GM12875 (cell line): ENCODE data around the gene THY1.

ENCODE experiments used
- H3K4me3 ChIP-seq: one replicate; pipeline ENCODE4 v1.5.1; 2011; ENCODE audit warnings: low read depth, low read length, control low read depth
- CTCF ChIP-seq: IDR thresholded peaks from 2 replicates; pipeline ENCODE4 v1.5.1; 2011; ENCODE audit warnings: low read depth, mild to moderate bottlenecking, control low read depth, inconsistent platforms, low read length, moderate library complexity, borderline replicate concordance; ENCODE audit not compliant: insufficient read depth

Gene THY1

GRCh38 chr11:119422809-119423508 is at the start of gene THY1:
Gene THY1 (minus strand): TSS chr11:119423172. CDS start chr11:119420905, 2,267 bp downstream.
- peak within 1 kb of the TSS; percentile 35 for H3K4me3 ChIP-seq
- TF ChIP-seq CTCF: no peak

- H3K4me3 ChIP-seq: no peak overlapping the region
- no peak for TF ChIP-seq CTCF
Observed at GRCh38 chr11:119472186-119472855, 49.3 kb upstream of the THY1 start.

GRCh38 chr11:119471329-119471728 is 48.4 kb upstream of the THY1 start:
- H3K4me3 ChIP-seq: no peak overlapping the region
- TF ChIP-seq CTCF: no peak

- no peak for TF ChIP-seq CTCF
- H3K4me3 ChIP-seq: no peak overlapping the region
Observed at GRCh38 chr11:119470317-119471291, 47.6 kb upstream of the THY1 start.

GRCh38 chr11:119469506-119469905 is 46.5 kb upstream of the THY1 start:
- H3K4me3 ChIP-seq: no peak overlapping the region

GRCh38 chr11:119468511-119468910 is 45.5 kb upstream of the THY1 start:
- H3K4me3 ChIP-seq: no peak overlapping the region
- TF ChIP-seq CTCF: no peak

More at GRCh38 chr11:119469506-119469905, 46.5 kb upstream of the THY1 start:
- no peak for TF ChIP-seq CTCF
